Stimulated activated naive CD8-positive, alpha-beta T cell treated with anti-CD3 and anti-CD28 coated beads, Interleukin-15, Interleukin-2, amounts not matched to agents 100 ng/mL and 50 ng/mL, for 24 hours (primary cell): Measurements from ENCODE around the gene GCH1.
A peak's percentile ranks its signal among the peaks of the same experiment; 100 is the strongest.

Experiments used
- H3K27ac Mint-ChIP-seq: one replicate; pipeline ENCODE4 v1.8.0; 2021; ENCODE audit warnings: mild to moderate bottlenecking, mixed read lengths
- H3K27me3 Mint-ChIP-seq: one replicate; pipeline ENCODE4 v1.8.0; 2021; ENCODE audit warnings: mixed read lengths
- H3K36me3 Mint-ChIP-seq: one replicate; pipeline ENCODE4 v1.8.0; 2021; ENCODE audit warnings: low read depth, mixed read lengths
- H3K4me1 Mint-ChIP-seq: one replicate; pipeline ENCODE4 v1.8.0; 2021; ENCODE audit warnings: low read depth, mixed read lengths
- H3K4me3 Mint-ChIP-seq: one replicate; pipeline ENCODE4 v1.8.0; 2021; ENCODE audit warnings: mild to moderate bottlenecking, mixed read lengths
- H3K9me3 Mint-ChIP-seq: one replicate; pipeline ENCODE4 v1.8.0; 2021; ENCODE audit warnings: mixed read lengths

GCH1 gene

DNA sequence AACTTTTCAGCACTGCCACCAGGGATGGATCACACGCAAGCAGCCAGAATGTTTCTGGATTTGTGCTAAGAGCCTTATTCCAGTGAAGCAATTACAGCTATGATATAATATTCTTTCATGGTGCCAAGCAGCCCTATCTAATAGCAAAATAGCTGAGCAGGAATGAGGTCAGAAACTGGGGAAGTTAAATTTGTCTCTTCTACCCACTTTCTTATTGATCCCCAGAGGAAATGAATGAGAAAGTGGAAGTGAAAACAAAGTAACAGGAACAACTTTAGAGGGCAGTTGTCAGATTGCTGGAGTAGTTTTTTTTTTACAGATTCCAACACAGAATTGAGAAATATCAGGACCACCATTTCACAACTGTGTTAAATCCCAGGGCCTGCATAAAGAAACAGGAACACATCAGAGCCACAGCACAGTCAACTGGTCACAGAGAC is 44.8 kb downstream of the GCH1 start:
- Mint-ChIP-seq H3K9me3 (no peaks in the 10 kb centered on the region), H3K27ac (peak overlapping the region; percentile 52), H3K27me3 (no peaks in the 10 kb centered on the region), H3K4me3 (no peak overlapping the region), H3K36me3 (peaks cover 27% of the 10 kb centered on the region), H3K4me1 (peaks cover 30% of the 10 kb centered on the region)

DNA sequence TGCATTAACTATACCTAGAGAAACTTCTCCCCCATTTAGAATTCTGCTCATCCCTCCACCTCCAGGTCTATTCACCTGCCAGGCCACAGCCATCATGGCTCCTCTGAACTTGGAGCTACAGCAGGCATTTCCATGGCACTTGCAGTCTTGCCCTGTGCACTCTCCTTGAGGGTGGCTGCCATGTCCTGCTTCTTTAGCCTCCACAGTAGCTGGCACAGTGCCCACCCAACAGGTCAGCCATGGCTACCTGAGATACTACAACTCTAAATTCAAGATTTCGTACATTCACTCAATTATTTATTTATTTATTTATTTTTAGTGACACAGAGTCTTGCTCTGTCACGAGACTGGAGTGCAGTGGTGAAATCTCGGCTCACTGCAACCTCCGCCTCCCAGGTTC is 46.5 kb downstream of the GCH1 start:
- Mint-ChIP-seq H3K4me1 (peaks cover 30% of the 10 kb centered on the region), H3K9me3 (no peaks in the 10 kb centered on the region)

DNA sequence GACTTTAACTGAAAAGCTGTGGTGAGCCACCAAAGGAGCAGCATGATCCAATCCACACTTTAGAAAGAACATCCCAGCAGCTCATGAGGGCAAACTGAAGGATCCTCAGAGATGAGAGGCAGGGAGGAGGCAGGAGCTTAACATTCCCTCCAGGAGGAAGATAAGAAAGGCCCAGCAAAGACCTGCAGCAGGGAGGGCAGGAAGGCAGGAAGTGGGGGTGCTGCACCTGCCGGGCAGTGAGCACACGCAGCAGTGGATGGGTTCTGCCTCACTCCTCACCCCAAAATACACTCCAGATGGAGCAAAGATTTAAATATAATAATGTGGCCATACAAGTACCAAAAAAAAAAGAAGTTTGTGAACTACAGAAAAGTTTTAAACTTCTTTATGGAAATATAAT is 48.4 kb downstream of the GCH1 start:
- Mint-ChIP-seq H3K4me3 (no peak overlapping the region), H3K27ac (no peak overlapping the region), H3K36me3 (peaks cover 25% of the 10 kb centered on the region), H3K27me3 (no peaks in the 10 kb centered on the region), H3K9me3 (no peaks in the 10 kb centered on the region), H3K4me1 (peaks cover 30% of the 10 kb centered on the region)

More for the DNA sequence above, 46.5 kb downstream of the GCH1 start:
- Mint-ChIP-seq H3K27me3 (no peaks in the 10 kb centered on the region), H3K27ac (no peak overlapping the region), H3K4me3 (no peak overlapping the region), H3K36me3 (peaks cover 24% of the 10 kb centered on the region)

DNA sequence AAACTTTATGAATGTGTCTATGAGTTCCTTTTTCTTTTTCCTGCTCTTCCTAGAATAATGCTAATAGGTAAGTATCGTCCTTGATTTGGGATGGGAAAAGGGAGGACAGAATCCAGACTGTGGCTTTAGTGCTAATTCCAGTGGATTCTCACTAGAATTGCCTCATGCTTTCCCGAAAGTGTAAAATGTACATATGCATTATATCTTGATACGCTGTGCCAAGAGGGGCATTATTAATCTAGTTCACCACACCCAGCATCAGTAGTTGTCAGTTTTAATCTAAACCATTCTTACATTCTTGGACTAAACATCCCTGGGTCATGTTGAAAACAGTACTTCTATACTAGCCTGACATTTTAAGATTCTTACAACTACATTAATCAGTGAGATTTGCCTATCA is 49.3 kb downstream of the GCH1 start:
- Mint-ChIP-seq H3K4me1 (peaks cover 26% of the 10 kb centered on the region), H3K27ac (no peak overlapping the region), H3K27me3 (no peaks in the 10 kb centered on the region), H3K9me3 (no peaks in the 10 kb centered on the region), H3K36me3 (peaks cover 17% of the 10 kb centered on the region), H3K4me3 (no peak overlapping the region)

DNA sequence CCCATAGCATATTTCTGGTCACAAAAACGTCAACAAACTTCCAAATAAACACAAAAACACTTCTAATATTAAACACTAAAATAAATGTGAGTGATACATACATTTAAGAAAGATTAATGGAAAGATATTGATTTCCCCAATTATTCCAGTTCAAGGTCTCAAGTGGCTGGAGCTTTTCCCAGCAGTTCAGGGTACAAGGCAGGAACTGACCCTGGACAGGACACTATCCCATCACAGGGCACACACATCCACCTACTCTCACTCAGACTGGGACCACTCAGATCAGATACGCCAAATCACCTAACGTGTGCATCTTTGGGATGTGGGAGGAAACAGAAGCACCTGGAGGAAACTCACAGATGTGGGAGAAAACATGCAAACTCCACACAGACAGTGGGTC is 50.4 kb downstream of the GCH1 start:
- H3K4me1 Mint-ChIP-seq = peaks cover 18% of the 10 kb centered on the region
- no peak overlapping the region for H3K4me3 Mint-ChIP-seq
- H3K9me3 Mint-ChIP-seq = no peaks in the 10 kb centered on the region
- no peak overlapping the region for H3K27ac Mint-ChIP-seq
- peaks cover 13% of the 10 kb centered on the region for H3K36me3 Mint-ChIP-seq
- no peaks in the 10 kb centered on the region for H3K27me3 Mint-ChIP-seq

DNA sequence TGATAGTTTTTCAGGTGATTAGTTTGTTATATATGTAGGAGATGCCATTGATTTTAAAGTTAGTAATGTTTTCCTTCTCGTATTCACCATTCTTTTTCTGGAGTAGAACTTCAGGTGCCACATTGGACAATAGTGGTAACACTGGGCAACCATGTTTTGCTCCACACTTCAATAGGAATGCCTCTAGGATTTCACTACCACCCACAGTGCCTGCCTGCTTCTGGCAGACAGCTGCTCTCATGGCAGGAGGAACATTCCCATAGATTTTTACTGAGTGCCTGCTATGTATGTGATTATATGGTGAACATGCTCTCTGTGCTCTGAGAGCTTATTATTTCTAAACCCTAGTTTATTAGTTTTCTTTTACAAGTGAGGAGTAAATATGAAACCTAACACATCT is 53.7 kb downstream of the GCH1 start:
- no peaks in the 10 kb centered on the region for H3K27me3 Mint-ChIP-seq
- H3K9me3 Mint-ChIP-seq = no peaks in the 10 kb centered on the region
- peaks cover 4% of the 10 kb centered on the region for H3K4me1 Mint-ChIP-seq

DNA sequence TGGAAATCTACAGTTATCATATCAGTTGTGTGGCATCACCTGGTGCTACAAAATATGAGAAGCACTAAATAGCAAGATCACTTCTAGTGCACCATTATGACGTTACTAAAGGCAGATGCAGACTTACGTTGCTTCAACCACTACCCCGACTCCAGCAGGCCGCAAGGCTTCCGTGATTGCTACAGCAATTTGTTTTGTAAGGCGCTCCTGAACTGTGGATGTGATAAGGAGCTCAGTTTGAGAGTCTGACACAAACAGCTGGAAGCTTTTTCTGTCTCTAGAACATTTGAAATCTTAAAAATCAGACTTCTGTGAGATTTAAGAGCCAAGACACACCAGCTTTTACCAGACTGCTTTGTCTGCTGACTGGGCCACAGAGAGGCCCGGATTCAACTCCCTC is 57.0 kb downstream of the GCH1 start:
- Mint-ChIP-seq H3K27me3 (no peaks in the 10 kb centered on the region), H3K4me3 (no peak overlapping the region), H3K27ac (no peak overlapping the region), H3K4me1 (no peaks in the 10 kb centered on the region), H3K9me3 (no peaks in the 10 kb centered on the region), H3K36me3 (peaks cover 37% of the 10 kb centered on the region)

More for the DNA sequence above, 53.7 kb downstream of the GCH1 start:
- Mint-ChIP-seq H3K36me3 (peaks cover 24% of the 10 kb centered on the region), H3K4me3 (no peak overlapping the region), H3K27ac (no peak overlapping the region)

DNA sequence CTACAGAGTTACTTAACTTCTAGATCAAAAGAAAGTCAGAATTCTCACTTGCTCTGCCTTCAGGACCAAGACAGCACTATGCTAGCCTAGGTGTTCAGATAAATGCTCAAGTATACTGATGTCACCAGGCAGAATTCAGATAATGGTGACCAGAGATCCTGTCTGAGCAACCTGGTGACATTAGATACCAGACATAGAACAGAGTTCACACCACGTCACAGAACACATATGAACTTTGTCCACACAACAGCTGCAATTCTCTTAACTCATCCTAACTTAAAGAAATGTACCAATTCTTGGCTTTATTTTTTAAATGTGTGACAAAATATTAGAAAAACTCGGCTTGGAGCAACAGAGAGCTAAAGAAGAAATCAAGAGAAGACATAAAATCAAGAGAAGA is 58.1 kb downstream of the GCH1 start:
- no peak overlapping the region for H3K27ac Mint-ChIP-seq
- H3K9me3 Mint-ChIP-seq = no peaks in the 10 kb centered on the region
- no peaks in the 10 kb centered on the region for H3K4me1 Mint-ChIP-seq
- H3K36me3 Mint-ChIP-seq = peaks cover 46% of the 10 kb centered on the region
- H3K27me3 Mint-ChIP-seq = no peaks in the 10 kb centered on the region
- no peak overlapping the region for H3K4me3 Mint-ChIP-seq

DNA sequence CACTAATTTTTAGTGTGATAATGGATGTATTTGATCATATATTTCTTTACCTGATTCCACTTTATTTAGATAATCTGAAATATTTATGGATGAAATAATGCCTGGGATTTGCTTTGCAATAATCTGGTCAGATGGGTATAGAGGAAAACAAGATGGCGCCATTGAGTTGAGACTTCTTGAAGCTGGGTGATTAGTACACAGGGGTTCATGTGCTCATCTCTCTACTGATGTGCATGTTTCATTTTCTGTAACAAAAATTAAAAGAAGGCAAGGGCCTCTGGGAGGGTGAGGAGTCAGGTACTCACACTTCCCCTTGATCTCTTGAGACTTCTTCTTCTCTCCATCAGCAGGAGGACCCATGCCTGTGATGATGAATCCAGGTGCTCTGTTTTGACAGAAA is 61.8 kb downstream of the GCH1 start:
- no peaks in the 10 kb centered on the region for H3K27me3 Mint-ChIP-seq
- H3K4me3 Mint-ChIP-seq = no peak overlapping the region
- peaks cover 47% of the 10 kb centered on the region for H3K36me3 Mint-ChIP-seq
- no peaks in the 10 kb centered on the region for H3K4me1 Mint-ChIP-seq
- no peaks in the 10 kb centered on the region for H3K9me3 Mint-ChIP-seq
- H3K27ac Mint-ChIP-seq = no peak overlapping the region

DNA sequence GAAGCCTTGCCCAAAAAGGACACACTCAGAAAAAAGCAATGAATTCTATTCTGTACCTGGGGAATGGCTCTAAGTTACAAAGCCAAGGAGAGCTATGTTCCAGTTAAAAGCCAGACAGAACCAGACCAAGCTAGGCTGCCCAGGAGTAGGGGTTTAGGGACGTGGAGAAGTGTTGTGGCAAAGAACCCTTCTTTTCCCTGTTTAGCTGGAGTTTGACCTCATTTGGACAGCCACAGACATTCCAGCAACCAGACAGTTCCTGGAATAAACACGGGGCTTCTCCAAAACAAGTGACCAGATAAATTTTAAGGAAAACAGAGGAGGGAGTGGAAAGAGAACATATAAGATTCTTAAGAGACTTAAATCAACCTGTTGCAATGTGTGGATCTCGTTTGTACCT is 62.3 kb downstream of the GCH1 start:
- Mint-ChIP-seq H3K27ac (no peak overlapping the region), H3K4me3 (no peak overlapping the region), H3K4me1 (no peaks in the 10 kb centered on the region), H3K9me3 (no peaks in the 10 kb centered on the region), H3K27me3 (no peaks in the 10 kb centered on the region), H3K36me3 (peaks cover 43% of the 10 kb centered on the region)

DNA sequence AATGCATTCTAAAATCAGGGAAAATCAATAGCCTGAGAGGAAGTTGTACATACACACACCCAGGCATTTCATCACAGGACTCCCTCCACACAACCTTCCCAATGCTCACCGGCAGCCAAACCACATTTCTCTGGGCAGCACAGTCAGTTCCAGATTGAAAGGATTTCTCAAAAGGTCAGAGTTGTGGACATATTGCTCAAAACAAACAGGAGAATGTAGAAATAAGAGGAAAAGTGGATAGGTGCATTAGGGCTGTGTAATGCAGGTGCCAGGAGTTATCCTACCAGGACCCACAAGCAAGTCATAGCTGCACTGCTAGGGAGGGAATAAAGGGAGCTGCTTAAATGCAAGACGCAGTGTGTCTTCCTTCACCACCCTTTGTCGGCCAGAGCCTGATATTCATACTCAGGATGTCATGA is 62.9 kb downstream of the GCH1 start:
- no peaks in the 10 kb centered on the region for H3K27me3 Mint-ChIP-seq
- H3K9me3 Mint-ChIP-seq = no peaks in the 10 kb centered on the region
- H3K4me1 Mint-ChIP-seq = no peaks in the 10 kb centered on the region
- H3K4me3 Mint-ChIP-seq = no peak overlapping the region
- peaks cover 42% of the 10 kb centered on the region for H3K36me3 Mint-ChIP-seq
- no peak overlapping the region for H3K27ac Mint-ChIP-seq

DNA sequence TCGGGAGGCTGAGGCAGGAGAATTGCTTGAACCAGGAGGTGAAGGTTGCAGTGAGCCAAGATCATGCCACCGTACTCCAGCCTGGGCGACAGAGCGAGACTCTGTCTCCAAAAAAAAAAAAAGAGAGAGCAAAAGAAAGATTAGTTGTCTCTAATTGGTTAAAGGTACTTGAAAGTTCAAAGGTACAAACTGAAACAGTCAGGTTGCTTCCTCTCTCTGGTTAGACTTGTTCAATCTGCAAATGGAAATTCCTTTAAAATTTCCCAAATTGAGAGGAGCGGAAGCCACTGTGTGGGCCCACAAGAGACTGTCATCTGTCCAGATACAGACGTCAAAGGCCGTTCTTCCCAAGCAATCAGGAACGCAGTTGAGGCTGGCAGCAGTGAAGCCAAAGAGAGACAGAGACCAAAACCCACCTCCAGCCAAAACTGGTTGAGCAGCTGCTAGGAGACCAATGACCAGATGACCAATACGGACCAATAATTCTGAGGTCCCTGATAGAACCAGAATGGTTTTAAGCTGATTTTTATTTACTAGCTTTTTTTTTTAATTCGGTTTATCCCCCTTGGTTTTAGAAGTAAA is 63.6 kb downstream of the GCH1 start:
- H3K4me1 Mint-ChIP-seq = no peaks in the 10 kb centered on the region
- H3K9me3 Mint-ChIP-seq = no peaks in the 10 kb centered on the region
- peaks cover 37% of the 10 kb centered on the region for H3K36me3 Mint-ChIP-seq
- H3K4me3 Mint-ChIP-seq = no peak overlapping the region
- no peak overlapping the region for H3K27ac Mint-ChIP-seq
- no peaks in the 10 kb centered on the region for H3K27me3 Mint-ChIP-seq

DNA sequence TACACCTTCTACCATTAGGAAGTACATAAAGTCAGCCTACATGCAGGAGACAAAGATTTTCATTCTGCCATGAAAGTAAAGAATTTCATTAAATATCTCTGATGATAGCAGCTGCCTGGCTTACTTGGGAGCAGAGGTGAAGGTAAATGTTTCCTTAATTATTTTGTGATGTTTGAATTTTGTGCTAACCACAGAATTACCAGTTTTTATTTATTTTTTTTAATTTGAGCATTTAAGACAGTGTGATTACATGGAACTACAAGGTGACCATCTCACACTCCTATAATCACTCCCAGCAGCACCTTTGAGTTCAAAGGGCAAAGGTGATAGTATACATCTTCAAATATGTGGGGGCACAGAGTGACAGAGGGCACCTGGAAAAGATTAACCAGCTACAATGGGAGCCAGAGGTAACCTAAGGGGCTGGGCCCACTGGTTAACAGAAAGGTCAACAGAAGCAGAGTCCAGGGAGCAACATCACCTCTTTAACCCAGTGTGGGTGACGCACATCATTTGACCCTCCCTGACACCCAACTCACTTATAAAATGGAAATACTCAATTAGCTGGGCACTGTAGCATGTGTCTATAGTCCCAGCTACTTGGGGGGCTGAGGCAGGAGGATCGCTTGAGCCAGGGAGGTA is 65.0 kb downstream of the GCH1 start:
- H3K27me3 Mint-ChIP-seq = no peaks in the 10 kb centered on the region
- no peaks in the 10 kb centered on the region for H3K9me3 Mint-ChIP-seq
- no peak overlapping the region for H3K4me3 Mint-ChIP-seq
- H3K4me1 Mint-ChIP-seq = no peaks in the 10 kb centered on the region
- H3K27ac Mint-ChIP-seq = no peak overlapping the region
- H3K36me3 Mint-ChIP-seq = peaks cover 33% of the 10 kb centered on the region

DNA sequence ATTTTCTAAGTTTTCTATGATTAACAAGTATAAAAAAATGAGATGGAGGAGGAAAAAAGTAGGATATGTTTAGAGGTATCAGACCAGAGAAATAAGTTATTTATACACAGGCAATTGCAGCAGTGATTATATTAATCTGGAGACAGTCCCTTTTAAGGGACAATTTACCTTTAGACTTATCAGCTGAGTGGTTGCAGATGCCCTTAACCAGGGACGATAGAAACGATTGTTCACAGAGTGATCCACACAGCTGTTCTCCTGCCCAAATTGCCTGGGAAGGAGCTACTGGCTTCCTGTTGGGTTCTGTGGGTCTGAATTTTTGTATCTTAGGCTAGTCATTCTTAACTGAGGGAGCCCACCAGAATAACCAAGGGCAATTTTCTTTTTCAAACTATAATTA is 66.4 kb downstream of the GCH1 start:
- peaks cover 24% of the 10 kb centered on the region for H3K36me3 Mint-ChIP-seq
- H3K4me3 Mint-ChIP-seq = no peak overlapping the region
- no peaks in the 10 kb centered on the region for H3K27me3 Mint-ChIP-seq
- peaks cover under 1% of the 10 kb centered on the region for H3K9me3 Mint-ChIP-seq
- H3K4me1 Mint-ChIP-seq = no peaks in the 10 kb centered on the region
- no peak overlapping the region for H3K27ac Mint-ChIP-seq

DNA sequence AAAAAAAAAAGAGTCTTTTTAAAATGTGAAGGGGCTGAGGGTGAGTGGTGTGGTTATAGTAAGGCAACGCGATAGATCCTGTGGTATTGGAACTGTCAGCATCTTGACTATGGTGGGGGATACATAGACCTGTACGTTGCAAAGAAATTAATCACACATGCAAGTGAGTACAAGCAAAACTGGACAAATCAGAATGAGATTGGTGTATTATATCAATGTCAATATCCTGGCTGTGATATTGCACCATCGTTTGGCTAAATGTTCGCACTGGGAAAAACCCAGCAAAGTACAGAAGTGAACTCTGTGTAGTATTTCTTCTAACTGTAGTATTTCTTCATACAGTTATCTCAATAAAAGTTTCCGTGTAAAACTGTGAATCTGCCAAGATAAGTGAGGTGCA is 67.9 kb downstream of the GCH1 start:
- no peak overlapping the region for H3K27ac Mint-ChIP-seq
- peaks cover 9% of the 10 kb centered on the region for H3K36me3 Mint-ChIP-seq
- peaks cover 4% of the 10 kb centered on the region for H3K9me3 Mint-ChIP-seq
- no peak overlapping the region for H3K4me3 Mint-ChIP-seq
- H3K27me3 Mint-ChIP-seq = no peaks in the 10 kb centered on the region
- no peaks in the 10 kb centered on the region for H3K4me1 Mint-ChIP-seq

DNA sequence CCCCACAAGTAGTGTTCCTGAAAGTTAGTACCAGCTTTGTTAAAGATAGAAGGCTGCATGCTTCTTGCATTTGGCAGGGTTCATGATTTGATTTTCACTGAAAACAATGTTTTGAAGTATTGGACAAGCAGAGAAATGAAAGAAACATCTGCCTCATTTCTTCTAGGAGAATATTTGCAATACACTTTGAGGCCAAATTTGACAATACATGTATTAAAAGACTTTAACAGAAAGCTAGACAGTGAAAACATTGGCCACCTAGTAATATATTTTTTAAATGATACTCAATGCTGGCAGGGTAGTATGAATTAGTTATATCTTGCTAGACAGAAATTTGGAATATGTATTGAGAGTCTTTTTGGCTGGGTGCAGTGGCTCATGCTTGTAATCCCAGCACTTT is 68.5 kb downstream of the GCH1 start:
- Mint-ChIP-seq H3K36me3 (peaks cover 2% of the 10 kb centered on the region), H3K27me3 (no peaks in the 10 kb centered on the region), H3K4me1 (no peaks in the 10 kb centered on the region), H3K27ac (no peak overlapping the region), H3K4me3 (no peak overlapping the region), H3K9me3 (peaks cover 4% of the 10 kb centered on the region)
